ENCODE measurements around the gene E2F6. TPM values are rescaled to one million over a fixed set of nuclear protein-coding genes. Genes with fewer than 3 reads are reported as not detected.

E2F6 gene
- total and polyA plus RNA-seq, 2 of the 13 experiments (the other 11 are each of a cell fraction or from before 2014, with no cell fraction given): 27.3 to 36.0 TPM

DNA sequence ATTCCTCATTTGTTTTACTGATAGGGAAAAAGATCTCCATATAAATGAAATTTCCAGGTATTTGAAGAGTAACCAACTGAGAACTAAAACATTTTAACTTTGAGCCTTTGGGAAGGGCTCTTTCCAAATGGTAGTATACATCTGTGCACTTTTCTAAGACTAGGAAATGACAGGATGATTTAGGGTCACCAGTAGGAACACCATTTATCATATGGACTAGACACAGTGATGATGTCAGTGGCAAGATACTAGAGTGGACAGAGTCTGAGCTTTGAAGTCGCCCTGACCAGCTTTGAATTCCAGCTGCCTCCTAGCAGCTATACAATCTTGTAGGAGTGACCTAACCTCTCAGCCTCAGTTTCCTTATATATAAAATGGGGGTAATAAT, 56.4 kb downstream of the E2F6 start (continued):
- no peak for TF ChIP-seq U2AF1 (optimal IDR thresholded peaks at IDR 0.05; ENCODE audit: low read depth, low read length)

DNA sequence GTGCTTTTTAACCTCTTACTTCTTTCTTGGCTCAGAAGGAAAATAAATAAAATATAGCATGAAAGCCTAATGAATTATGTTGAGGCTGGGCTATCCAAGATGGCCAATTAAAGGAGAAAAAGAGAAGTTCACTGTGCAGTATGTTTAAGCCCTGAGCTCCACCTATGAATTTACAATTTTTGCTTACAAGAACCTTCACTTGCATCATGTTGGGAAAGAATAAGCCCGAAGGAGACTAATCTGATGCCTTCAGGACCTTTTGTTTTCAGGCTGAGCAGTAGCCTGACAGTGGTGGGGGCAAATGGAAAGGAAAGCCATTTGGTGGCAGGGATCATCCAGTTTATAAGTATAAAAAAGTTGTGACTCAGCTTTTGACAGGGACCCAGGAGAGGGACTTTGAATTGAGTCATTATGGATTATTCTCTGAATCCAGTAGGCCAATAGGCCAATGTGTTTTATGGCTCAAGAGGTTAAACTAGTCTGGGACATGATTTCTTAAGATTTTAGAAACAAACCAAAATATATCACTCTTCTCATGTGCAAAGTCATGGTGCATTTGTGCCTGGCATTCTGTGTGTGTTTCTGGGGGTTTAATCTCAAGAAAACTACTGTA, 56.9 kb downstream of the E2F6 start:
- TF ChIP-seq FOXA1 (IDR thresholded peaks at IDR 0.05) (no peak), FOXA1 (CRISPR knock-in tag; IDR thresholded peaks at IDR 0.05) (no peak), BHLHE40 (IDR thresholded peaks at IDR 0.05; ENCODE audit: low read length) (no peak), ZBTB7A (CRISPR knock-in tag; IDR thresholded peaks at IDR 0.05) (no peak), NFATC3 (CRISPR knock-in tag; IDR thresholded peaks at IDR 0.05) (no peak), ATF7 (IDR thresholded peaks at IDR 0.05) (no peak), ATF7 (CRISPR knock-in tag; IDR thresholded peaks at IDR 0.05) (no peak), ZBTB8A (CRISPR knock-in tag; IDR thresholded peaks at IDR 0.05; ENCODE audit: borderline replicate concordance, low read depth) (no peak), NR1H2 (CRISPR knock-in tag; IDR thresholded peaks at IDR 0.05; ENCODE audit: borderline replicate concordance, low read depth) (no peak)
- TF ChIP-seq, protein P1, sequence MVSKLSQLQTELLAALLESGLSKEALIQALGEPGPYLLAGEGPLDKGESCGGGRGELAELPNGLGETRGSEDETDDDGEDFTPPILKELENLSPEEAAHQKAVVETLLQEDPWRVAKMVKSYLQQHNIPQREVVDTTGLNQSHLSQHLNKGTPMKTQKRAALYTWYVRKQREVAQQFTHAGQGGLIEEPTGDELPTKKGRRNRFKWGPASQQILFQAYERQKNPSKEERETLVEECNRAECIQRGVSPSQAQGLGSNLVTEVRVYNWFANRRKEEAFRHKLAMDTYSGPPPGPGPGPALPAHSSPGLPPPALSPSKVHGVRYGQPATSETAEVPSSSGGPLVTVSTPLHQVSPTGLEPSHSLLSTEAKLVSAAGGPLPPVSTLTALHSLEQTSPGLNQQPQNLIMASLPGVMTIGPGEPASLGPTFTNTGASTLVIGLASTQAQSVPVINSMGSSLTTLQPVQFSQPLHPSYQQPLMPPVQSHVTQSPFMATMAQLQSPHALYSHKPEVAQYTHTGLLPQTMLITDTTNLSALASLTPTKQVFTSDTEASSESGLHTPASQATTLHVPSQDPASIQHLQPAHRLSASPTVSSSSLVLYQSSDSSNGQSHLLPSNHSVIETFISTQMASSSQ (IDR thresholded peaks at IDR 0.05; ENCODE audit: low read depth): 0 out of 2 replicates have a peak, but pooled peaks have one; percentile 7
- TF ChIP-seq, protein P1 (CRISPR knock-in tag; IDR thresholded peaks at IDR 0.05; ENCODE audit: borderline replicate concordance): no peak
- H3K4me3 ChIP-seq (replicated peaks in 1 of 3; ENCODE audit: insufficient read depth in 1 of 3, low read depth in 2 of 3, low read length in 3 of 3): no peak overlapping the region
- no peak overlapping the region for H3K4me2 ChIP-seq (ENCODE audit: low read depth, low read length)
- ChIA-PET CTCF (ENCODE audit: low intra/inter-chr PET ratio, low total read pairs) (no interaction called here), POLR2A (no interaction called here)
- ATAC-seq (no peak), DNase-seq (ENCODE audit: low spot score) (no peak), FAIRE-seq (no peak)
- peaks cover 61% of the 10 kb centered on the region for H3K4me1 ChIP-seq (ENCODE audit: insufficient read depth, low read length)
- no peak overlapping the region for H3K27ac ChIP-seq (ENCODE audit: extremely low read length, insufficient read depth, low read length)
- H3K9me3 ChIP-seq (ENCODE audit: low read length): no peaks in the 10 kb centered on the region
- no peak overlapping the region for H3K9ac ChIP-seq (ENCODE audit: insufficient read depth, low read depth, low read length)
- intact Hi-C loops (cut with micrococcal nuclease; ENCODE audit: unreplicated experiment) (no loop called here), in situ Hi-C loops (cut with HindIII; ENCODE audit: extremely low pct_ligation_motif_present, low pct_unique_long_range_greater_than_20kb) (loop anchor here (5.0 kb wide), 1 partner anchor 172 kb away; no protein-coding TSS in a partner anchor)
- H4K20me1 ChIP-seq (ENCODE audit: insufficient read depth, low read length): no peaks in the 10 kb centered on the region
- H3K79me2 ChIP-seq (ENCODE audit: insufficient read depth, low read length): no peaks in the 10 kb centered on the region
- H3K36me3 ChIP-seq (replicated peaks in 1 of 2; ENCODE audit: control insufficient read depth in 1 of 2, insufficient read depth in 2 of 2, low read length in 2 of 2): no peaks in the 10 kb centered on the region
- H2AFZ ChIP-seq (ENCODE audit: low read length): no peak overlapping the region
- WGBS (ENCODE audit: low lambda C conversion rate): 46% methylated on average over 1 of the region's 1 CpG
- no TSS peak for BruUV-seq (replicated peaks)
- no peaks in the 10 kb centered on the region for H3K27me3 ChIP-seq (ENCODE audit: control insufficient read depth in 1 of 2, insufficient read depth in 2 of 2, low read length in 2 of 2)

Data from HepG2 (cell line).